ENCODE results near the gene WNT3A. TPM values are rescaled to one million over a fixed set of nuclear protein-coding genes. Genes with fewer than 3 reads are reported as not detected.

The WNT3A gene
- total and polyA plus RNA-seq, 2 donors (not counting 3 experiments of a cell fraction or from before 2014, with no cell fraction given): not detected

DNA sequence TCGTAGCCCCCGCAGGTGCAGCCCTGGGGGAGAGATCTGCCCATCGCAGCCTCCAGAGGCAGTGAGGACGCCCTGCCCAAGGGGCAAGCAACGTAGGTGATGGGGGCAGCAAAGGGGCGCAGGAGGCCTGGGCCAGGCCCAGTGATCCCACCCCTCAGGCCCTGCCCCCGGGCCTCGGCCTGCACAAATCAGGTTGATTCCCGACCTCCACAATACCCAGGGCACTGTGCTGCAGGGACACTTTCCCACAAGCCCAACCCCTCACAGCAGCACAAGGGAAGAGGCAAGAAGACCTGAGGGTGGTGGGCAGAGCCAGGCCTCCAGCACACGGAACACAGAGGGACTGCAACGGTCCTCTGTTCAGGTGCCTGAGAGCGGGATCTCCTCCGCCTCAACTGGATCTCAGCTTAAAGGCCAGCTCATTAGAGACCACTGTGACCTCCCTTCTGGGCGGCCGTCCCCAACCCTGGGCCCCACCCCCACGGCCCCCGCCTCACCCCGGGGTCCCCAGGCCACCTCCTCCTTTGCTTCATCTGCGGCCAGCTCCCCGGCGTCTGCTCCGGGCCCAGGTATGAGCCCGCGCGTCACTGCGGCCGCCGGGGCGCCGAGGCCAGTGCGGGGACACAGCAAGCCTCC lies 74.9 kb downstream of the WNT3A start:
- dilution Hi-C loops (cut with MboI; ENCODE audit: extremely low pct_ligation_motif_present, low sequenced_read_pairs): no loop called here
- no peaks in the 10 kb centered on the region for H3K9me1 ChIP-seq (replicated peaks; ENCODE audit: control insufficient read depth, extremely low read depth, insufficient read depth, low read length)

More for the DNA sequence above, 74.9 kb downstream of the WNT3A start:
- no peak for DNase-seq (ENCODE audit: low read depth, low spot score)
- H2AFZ ChIP-seq (ENCODE audit: low read depth, low read length): peak overlapping the region; percentile 83
- peaks cover 33% of the 10 kb centered on the region for H3K4me1 ChIP-seq (ENCODE audit: control insufficient read depth, extremely low read depth, insufficient read depth, low read length)
- peak overlapping the region; percentile 63 for H3K27ac ChIP-seq (ENCODE audit: insufficient read depth, low read depth, low read length)
- no peaks in the 10 kb centered on the region for H3K9me3 ChIP-seq (replicated peaks; ENCODE audit: control insufficient read depth, insufficient read depth, low read length)
- peak overlapping the region; percentile 53 for H3K4me2 ChIP-seq (ENCODE audit: insufficient read depth, low read length)
- intact Hi-C loops (cut with micrococcal nuclease): loop anchor here (1.0 to 10.0 kb wide), 7 partner anchors 22 to 517 kb away; partner anchors contain the start of genes C1orf35, GUK1, JMJD4 and SNAP47
- peaks cover 55% of the 10 kb centered on the region for H3K79me2 ChIP-seq (ENCODE audit: control insufficient read depth, insufficient read depth, low read length)
- peak overlapping the region; percentile 99 for H3K9ac ChIP-seq (replicated peaks; ENCODE audit: extremely low read depth, insufficient read depth, low read length)
- H3K27me3 ChIP-seq (ENCODE audit: control insufficient read depth in 2 of 2, insufficient read depth in 2 of 2, low read length in 2 of 2): no peaks in the 10 kb centered on the region
- ChIA-PET POLR2A (no interaction called here), CTCF (interaction anchor here (0.7 to 1.6 kb wide), 4 partner anchors 8 to 82 kb away, joined by 3 to 12 read pairs (median 4); no protein-coding TSS in a partner anchor)
- TF ChIP-seq POLR2A (IDR thresholded peaks at IDR 0.05; ENCODE audit: low read depth, low read length) (no peak), EZH2 (IDR thresholded peaks at IDR 0.05; ENCODE audit: borderline replicate concordance, low read depth, low read length, severe bottlenecking) (no peak), JUN (IDR thresholded peaks at IDR 0.05; ENCODE audit: borderline replicate concordance, insufficient read depth, insufficient read length, low read depth) (no peak), POLR2AphosphoS5 (IDR thresholded peaks at IDR 0.05; ENCODE audit: insufficient read depth, low read depth, low read length) (no peak), MYC (IDR thresholded peaks at IDR 0.05; ENCODE audit: low read depth, low read length) (no peak), FOS (IDR thresholded peaks at IDR 0.05; ENCODE audit: borderline replicate concordance, insufficient read depth, low read length) (no peak), GATA2 (IDR thresholded peaks at IDR 0.05; ENCODE audit: insufficient read depth, insufficient read length, low read depth, low read length) (no peak)
- TF ChIP-seq, protein P1, sequence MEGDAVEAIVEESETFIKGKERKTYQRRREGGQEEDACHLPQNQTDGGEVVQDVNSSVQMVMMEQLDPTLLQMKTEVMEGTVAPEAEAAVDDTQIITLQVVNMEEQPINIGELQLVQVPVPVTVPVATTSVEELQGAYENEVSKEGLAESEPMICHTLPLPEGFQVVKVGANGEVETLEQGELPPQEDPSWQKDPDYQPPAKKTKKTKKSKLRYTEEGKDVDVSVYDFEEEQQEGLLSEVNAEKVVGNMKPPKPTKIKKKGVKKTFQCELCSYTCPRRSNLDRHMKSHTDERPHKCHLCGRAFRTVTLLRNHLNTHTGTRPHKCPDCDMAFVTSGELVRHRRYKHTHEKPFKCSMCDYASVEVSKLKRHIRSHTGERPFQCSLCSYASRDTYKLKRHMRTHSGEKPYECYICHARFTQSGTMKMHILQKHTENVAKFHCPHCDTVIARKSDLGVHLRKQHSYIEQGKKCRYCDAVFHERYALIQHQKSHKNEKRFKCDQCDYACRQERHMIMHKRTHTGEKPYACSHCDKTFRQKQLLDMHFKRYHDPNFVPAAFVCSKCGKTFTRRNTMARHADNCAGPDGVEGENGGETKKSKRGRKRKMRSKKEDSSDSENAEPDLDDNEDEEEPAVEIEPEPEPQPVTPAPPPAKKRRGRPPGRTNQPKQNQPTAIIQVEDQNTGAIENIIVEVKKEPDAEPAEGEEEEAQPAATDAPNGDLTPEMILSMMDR (IDR thresholded peaks at IDR 0.05; ENCODE audit: extremely low read depth in 1 of 2, insufficient read depth in 1 of 2, low read depth in 1 of 2, low read length in 2 of 2): no peak
- TF ChIP-seq, protein P2, sequence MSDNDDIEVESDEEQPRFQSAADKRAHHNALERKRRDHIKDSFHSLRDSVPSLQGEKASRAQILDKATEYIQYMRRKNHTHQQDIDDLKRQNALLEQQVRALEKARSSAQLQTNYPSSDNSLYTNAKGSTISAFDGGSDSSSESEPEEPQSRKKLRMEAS (IDR thresholded peaks at IDR 0.05; ENCODE audit: insufficient read depth, insufficient read length): no peak
- H3K4me3 ChIP-seq (replicated peaks in 1 of 3; ENCODE audit: insufficient read depth in 1 of 3, low read depth in 1 of 3, low read length in 3 of 3): peak overlapping the region; percentile 51 to 73 (median 72)
- FAIRE-seq: peak; percentile 74
- no TSS peak for BruUV-seq (replicated peaks)
- peaks cover 4% of the 10 kb centered on the region for H4K20me1 ChIP-seq (replicated peaks; ENCODE audit: control insufficient read depth, extremely low read depth, insufficient read depth, low read length)
- H3K36me3 ChIP-seq (ENCODE audit: control insufficient read depth in 2 of 2, extremely low read depth in 1 of 2, insufficient read depth in 2 of 2, low read length in 2 of 2): no peaks in the 10 kb centered on the region

Data from endothelial cell of umbilical vein (primary cell).